ENCODE results near the gene EIF2AK3.
"Not testable (repeated sequence)": the region's sequence is repeated elsewhere in the genome, so short reads cannot be mapped to it uniquely, and the experiment has no call there.

Gene EIF2AK3

DNA sequence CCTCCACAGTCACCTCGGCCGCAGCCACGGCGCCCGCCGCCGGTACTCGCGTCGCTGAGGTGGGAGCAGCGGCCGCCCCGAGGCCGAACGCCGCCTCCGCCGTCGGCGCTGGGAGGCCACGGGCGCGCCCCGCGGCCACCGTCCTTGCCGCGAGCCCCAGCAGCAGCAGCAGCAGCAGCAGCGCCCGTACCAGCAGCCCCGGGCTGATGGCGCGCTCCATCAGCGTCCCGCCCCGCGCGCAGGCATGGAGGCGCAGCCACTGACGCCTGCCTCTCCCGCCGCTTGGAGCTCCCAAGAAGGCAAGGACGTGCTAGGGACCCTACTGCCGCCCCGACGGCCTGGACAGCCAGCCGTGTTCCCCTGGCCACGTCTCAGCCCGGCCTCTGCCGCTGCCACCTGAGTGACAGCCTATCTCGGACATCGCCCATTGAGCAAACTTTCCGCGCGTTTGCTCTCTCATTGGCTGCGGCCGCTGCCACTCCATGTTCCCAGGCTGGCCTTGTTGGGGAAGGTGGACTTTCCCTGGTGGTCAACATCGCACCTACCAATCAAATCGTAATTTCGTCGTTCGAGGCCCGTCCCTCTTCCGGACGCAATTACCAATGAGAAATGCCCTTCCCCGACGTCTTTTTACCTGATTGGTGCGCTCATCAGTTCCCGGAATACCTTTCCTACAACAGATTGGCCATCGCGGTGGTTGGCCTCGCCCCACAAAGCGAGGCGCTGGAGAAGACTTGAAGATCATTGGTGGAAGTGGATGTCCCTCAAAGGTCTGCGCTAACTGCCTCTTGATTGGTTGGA lies at the start of gene EIF2AK3:
EIF2AK3 (minus strand) TSS at position 410 of the 801 bp plus-strand sequence; CDS start at position 220, 190 bp downstream.
- DNase-seq, result peak; percentile 93

GRCh38 chr2:88673363-88673762 lies 46.1 kb upstream of the EIF2AK3 start:
- no peak for DNase-seq

GRCh38 chr2:88671786-88672427 lies 44.6 kb upstream of the EIF2AK3 start:
- DNase-seq, result no peak

DNA sequence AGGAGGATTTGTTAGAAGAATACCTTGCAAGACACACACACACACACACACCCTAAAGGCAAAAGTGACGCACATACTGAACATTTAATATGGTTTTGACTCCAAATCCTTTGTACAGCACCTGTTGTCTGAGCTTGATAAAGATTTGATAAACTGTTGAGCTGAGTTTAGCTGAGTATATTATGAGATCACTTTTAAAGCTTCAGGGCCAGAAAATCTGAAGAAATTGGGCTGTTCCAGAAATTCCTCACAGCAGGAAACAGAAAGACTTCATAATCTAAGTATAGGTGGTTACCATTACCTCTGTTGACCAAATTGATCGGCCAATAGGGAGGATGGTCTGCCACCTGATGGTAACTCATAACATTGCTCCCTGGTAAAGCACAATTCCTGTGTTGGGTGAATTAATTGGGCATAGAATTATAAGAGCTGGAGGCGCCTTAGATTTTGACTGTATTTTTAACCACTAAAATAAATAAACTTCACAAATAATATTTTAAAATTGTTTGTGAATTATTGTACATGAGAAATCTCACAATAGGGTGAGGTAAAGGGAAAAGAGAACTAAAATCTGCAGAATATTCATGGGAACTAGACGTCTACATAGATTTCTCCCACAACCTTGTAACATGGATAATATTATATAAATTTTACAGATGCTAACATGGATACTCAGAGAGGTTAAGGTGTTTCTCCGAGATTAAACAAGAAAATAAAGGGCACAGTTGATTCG lies 42.4 kb upstream of the EIF2AK3 start:
- DNase-seq, result peak; percentile 16

DNA sequence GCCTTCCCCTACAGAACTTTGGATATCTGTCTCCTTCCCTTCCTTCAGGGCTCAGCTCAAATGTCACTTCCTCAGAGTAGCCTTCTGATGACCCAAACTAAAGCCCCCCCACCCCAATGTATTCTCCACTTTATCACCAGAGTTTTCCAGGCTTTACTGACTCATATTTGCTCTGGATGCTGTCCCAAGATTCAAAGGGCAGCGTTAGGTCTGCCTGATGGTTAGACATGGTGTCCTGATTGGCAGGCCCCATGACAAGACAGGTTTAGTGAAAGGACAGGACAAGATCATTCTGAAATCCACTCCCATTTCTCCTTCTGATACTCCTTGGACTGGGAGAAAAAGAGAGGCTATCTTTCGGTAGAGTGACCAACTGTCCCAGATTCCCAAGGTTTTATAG lies 41.6 kb upstream of the EIF2AK3 start:
- DNase-seq, result no peak

DNA sequence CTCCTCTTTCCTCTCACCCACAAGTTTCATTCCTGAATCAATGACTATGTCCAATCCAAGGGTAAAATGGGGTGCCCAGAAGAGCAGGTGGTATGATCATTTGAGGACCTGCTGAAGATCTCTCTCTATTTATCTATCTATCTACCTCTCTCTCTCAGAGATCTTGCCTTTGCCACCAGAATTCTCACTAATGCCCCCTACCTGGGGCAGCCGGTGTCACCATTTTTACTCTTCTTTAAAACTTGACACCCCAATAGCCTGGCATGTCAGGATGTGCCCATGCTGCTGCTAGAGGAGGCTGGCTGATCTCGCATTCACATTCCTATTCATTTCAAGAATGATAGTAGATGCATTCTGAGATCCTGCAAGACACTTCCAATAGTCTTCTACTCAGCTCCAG lies 40.0 kb upstream of the EIF2AK3 start:
- DNase-seq, result no peak

DNA sequence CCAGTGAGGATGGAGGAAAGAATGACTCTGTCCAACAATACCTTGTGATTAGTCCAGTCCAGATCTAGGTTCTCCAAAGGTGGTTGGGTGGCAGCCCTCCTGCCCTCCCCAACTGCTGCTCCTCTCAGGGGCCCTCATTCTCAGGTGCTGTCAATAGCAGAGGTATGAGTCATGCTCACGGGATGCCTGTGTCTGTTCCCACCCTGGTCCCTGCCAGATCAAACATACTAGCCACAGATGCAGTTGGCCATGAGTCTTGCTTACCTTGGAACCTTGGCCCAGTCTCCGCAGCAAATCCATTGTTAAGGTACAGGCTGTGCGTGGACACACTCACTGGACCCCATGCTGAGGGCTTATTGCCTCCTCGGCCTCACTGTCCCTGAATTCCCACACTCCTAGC lies 39.3 kb upstream of the EIF2AK3 start:
- DNase-seq, result no peak

DNA sequence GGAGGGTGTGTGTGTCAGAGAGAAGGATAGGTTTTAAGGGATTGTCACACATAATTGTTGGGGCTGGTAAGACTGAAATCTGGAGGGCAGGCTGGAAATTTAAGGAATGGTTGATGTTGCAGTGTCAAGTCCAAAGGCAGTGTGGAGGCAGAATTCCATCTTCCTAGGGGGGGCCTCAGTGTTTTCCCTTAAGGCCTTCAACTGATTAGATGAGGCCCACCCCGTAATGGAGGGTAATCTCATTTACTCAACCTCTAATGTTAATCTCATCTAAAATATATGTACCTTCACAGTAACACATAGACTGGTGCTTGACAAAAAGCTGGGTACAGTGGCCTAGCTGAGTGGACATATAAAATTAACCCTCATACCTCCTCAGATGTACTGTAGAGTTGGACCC lies 33.4 kb upstream of the EIF2AK3 start:
- no peak for DNase-seq

DNA sequence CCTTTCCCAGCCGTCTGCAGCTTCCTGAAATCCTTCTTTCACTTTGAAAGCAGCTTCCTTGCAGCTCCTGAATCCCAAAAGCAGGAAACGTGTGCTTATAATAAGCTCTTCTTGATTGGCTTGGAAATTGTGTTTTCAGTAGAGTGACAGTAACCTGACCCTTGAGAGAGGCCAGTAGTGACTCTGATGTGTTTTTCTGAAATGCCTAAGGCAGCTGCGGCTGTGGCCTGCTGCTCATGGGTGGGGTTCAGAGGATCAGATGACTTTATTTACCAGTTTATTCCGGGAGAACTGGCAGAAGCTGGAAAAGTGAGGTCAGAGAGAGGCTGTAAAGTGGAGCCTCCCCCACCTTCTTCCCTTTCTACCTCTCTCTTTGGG lies 32.3 kb upstream of the EIF2AK3 start:
- no peak for DNase-seq

DNA sequence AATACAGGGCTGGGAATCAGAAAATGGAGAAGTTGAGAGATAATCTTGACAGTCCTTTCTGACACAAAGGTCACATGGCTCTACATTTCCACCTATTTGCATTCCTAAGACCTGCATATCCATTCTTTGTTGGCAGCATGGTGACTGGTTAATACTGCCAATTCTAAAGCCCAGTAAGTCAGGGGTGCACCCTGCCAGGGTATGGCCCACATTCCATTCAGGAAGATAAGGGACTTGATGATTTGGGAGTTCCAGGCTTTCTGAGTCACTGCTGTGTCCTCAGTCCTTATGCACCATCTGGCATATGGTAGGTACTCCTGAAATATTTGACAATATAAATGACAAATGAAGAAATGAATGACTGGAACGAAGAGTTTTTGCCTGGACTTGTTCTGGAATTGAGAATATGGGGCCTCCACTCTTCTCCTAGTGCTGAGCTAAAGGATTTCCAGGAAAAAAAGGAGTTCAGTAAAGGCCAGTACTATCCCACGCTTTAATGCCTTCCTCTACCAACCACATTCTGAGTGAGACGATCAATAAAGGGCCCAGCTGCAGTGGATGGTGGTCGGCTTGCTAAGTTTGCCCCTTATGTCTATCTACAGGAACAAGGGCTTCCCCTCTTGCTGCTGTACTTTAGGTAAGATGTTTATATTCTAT lies 31.7 kb upstream of the EIF2AK3 start:
- no peak for DNase-seq

GRCh38 chr2:88658326-88658725 lies 31.1 kb upstream of the EIF2AK3 start:
- no peak for DNase-seq

GRCh38 chr2:88657131-88657530 lies 29.9 kb upstream of the EIF2AK3 start:
- DNase-seq, result no peak

DNA sequence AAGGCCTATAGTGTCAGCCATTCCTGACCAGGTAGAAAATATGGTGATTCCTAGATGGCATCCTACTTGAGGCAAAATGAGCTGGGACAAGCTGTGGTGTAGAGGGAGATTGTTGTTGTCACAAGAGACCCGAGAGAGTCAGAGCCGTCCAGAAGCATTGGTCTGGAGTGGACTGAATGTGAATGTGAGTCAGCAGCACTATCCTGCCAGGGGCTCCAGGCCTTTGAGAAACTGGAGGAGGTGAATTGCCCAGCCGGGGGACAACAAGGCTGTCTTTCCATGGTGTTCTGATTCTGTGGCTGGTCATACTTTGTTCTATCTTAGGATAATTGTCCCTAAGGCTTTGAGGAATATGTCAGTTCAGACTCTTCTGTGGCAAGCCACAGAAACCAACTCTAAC lies 29.4 kb upstream of the EIF2AK3 start:
- DNase-seq, result no peak

GRCh38 chr2:88654714-88655113 lies 27.4 kb upstream of the EIF2AK3 start:
- DNase-seq, result no peak

DNA sequence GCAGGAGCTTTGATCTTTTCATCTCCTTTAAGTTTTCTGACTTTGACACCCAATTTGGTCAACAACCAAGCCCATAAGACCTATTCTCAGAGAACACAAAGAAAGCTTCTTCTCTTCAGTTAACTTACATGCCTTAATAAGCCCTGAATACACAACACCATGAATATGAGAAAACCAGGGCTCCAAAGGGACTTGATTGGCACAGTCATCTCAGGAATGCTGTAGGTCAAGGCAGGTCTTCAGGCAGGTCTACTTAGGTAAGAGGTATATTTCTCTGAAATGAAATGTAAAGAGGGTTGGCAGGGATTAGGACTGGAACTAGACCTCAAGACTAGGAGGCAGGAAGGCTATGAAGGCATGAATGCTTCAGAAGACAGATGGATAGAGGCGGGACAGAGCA lies 24.4 kb upstream of the EIF2AK3 start:
- DNase-seq, result no peak

DNA sequence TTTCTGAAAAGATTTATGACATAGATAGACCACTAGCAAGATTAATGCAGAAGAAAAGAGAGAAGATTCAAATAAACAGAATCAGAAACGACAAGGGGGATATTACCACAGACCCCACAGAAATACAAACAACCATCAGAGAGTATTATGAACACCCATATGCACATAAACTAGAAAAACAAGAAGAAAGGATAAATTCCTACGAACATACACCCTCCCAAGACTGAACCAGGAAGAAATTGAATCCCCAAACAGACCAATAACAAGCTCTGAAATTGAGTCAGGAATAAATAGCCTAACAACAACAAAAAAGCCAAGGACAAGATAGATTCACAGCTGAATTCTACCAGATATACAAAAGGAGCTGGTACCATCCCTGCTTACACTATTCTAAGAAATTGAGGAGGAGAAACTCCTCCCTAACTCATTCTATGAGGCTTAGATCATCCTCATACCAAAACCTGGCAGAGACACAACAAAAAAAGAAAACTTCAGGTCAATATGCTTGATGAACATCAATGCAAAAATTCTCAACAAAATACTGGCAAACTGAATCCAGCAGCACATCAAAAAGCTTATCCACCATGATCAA lies 18.1 kb upstream of the EIF2AK3 start:
- not testable (repeated sequence) for DNase-seq

DNA sequence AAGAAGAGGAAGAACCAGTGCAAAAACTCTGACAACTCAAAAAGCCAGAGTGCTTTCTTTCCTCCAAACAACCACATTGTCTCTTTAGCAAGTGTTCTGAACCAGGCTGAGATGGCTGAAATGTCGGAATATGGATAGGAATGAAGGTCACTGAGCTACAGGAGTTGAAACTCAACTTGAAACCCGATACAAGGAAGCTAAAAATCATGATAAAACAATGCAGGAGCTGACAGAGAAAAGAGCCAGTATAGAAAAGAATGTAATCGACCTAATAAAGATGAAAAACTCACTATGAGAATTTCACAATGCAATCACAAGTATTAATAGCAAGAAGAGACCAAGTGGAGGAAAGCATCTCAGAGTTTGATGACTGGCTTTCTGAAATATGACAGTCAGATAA lies 15.0 kb upstream of the EIF2AK3 start:
- DNase-seq, result no peak

- DNase-seq, result no peak
Observed at GRCh38 chr2:88641330-88641729, 14.1 kb upstream of the EIF2AK3 start.

DNA sequence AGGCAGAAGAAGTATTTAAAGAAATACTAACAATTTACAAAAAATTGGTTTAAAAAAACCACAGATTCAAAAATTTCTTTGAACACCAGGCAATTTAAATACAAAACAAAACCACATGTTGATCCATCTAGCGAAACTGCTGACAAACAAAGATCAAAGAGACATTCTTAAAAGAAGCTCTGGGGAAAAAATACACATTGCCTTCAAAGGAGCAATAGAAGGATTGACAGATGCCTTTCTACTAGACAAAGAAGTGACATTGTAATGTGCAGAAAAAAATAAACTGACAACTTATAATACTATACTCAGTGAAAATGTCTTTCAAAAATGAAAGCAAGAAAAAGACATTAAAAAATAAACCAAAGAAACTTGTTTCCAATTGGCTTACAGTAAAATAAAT lies 12.6 kb upstream of the EIF2AK3 start:
- DNase-seq, result no peak

GRCh38 chr2:88638743-88639142 lies 11.5 kb upstream of the EIF2AK3 start:
- DNase-seq, result no peak

DNA sequence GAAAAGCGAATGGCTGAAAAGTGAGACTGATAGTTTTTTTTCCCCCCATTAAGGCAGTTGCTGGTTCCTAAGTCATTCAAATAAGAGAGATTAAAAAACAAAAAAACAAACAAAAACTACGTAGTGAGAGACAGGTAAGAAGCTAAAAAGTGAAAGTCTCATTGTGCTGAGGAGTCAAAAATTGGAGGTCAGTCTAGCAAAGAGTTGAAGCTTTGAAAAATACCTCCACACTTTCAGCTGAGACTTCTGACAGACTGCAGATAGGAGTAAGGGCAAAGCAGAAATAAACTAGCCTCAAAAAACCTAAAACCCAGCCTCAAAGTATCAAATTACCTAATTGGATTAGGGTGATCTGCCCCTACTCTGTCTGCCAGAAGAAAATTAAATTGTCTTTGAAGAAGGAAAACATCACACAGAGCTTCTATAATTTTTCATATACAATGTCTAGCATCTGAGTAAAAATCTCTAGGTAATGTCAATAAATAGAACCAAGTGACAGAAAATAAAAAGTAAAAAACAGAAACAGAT lies 10.9 kb upstream of the EIF2AK3 start:
- DNase-seq, result no peak

- DNase-seq, result no peak
Observed at GRCh38 chr2:88637464-88637863, 10.2 kb upstream of the EIF2AK3 start.

- no peak for DNase-seq
Observed at GRCh38 chr2:88636026-88636425, 8.8 kb upstream of the EIF2AK3 start.

All from activated gamma-delta T cell treated with Interleukin-2 at 50 U/mL for 16 hours (primary cell).